Stimulated activated naive CD8-positive, alpha-beta T cell treated with anti-CD3 and anti-CD28 coated beads, Interleukin-15, Interleukin-2, amounts not matched to agents 100 ng/mL and 50 ng/mL, for 24 hours (primary cell): ENCODE results near the gene ERICH4.
A peak's percentile ranks its signal among the peaks of the same experiment; 100 is the strongest.

ENCODE experiments used
- H3K27ac Mint-ChIP-seq: one replicate; pipeline ENCODE4 v1.8.0; 2021; ENCODE audit warnings: mild to moderate bottlenecking, mixed read lengths
- H3K27me3 Mint-ChIP-seq: one replicate; pipeline ENCODE4 v1.8.0; 2021; ENCODE audit warnings: mixed read lengths
- H3K36me3 Mint-ChIP-seq: one replicate; pipeline ENCODE4 v1.8.0; 2021; ENCODE audit warnings: low read depth, mixed read lengths
- H3K4me1 Mint-ChIP-seq: one replicate; pipeline ENCODE4 v1.8.0; 2021; ENCODE audit warnings: low read depth, mixed read lengths
- H3K4me3 Mint-ChIP-seq: one replicate; pipeline ENCODE4 v1.8.0; 2021; ENCODE audit warnings: mild to moderate bottlenecking, mixed read lengths
- H3K9me3 Mint-ChIP-seq: one replicate; pipeline ENCODE4 v1.8.0; 2021; ENCODE audit warnings: mixed read lengths

Gene ERICH4

GRCh38 chr19:41436674-41436951, 6.3 kb upstream of the ERICH4 start:
- Mint-ChIP-seq H3K27ac (peak overlapping the region; percentile 24), H3K4me3 (no peak overlapping the region), H3K4me1 (peaks cover 11% of the 10 kb centered on the region), H3K9me3 (no peaks in the 10 kb centered on the region), H3K36me3 (peaks cover 32% of the 10 kb centered on the region), H3K27me3 (no peaks in the 10 kb centered on the region)

GRCh38 chr19:41437944-41438574, 4.9 kb upstream of the ERICH4 start:
- Mint-ChIP-seq H3K4me3 (no peak overlapping the region), H3K27me3 (no peaks in the 10 kb centered on the region), H3K36me3 (peaks cover 22% of the 10 kb centered on the region), H3K27ac (peak overlapping the region; percentile 65), H3K4me1 (peaks cover 11% of the 10 kb centered on the region), H3K9me3 (no peaks in the 10 kb centered on the region)

GRCh38 chr19:41439441-41440222, 3.3 kb upstream of the ERICH4 start, which contains the start of gene DMAC2:
TSS of gene DMAC2 (minus strand) at chr19:41439912. CDS start at chr19:41439899, 13 bp downstream.
- no peaks in the 10 kb centered on the region for H3K27me3 Mint-ChIP-seq
- H3K27ac Mint-ChIP-seq, result peak within 1 kb of the TSS; percentile 75
- H3K4me3 Mint-ChIP-seq, result no peak within 1 kb of the TSS

GRCh38 chr19:41441321-41441945, 1.5 kb upstream of the ERICH4 start:
- no peak overlapping the region for H3K27ac Mint-ChIP-seq
- no peaks in the 10 kb centered on the region for H3K9me3 Mint-ChIP-seq
- H3K4me1 Mint-ChIP-seq, result peaks cover 11% of the 10 kb centered on the region
- peaks cover 2% of the 10 kb centered on the region for H3K27me3 Mint-ChIP-seq
- H3K36me3 Mint-ChIP-seq, result peaks cover 16% of the 10 kb centered on the region
- H3K4me3 Mint-ChIP-seq, result no peak overlapping the region

More at GRCh38 chr19:41439441-41440222, 3.3 kb upstream of the ERICH4 start, which contains the start of gene DMAC2:
- H3K9me3 Mint-ChIP-seq, result no peaks in the 10 kb centered on the region
- peaks cover 17% of the 10 kb centered on the region for H3K36me3 Mint-ChIP-seq
- H3K4me1 Mint-ChIP-seq, result peaks cover 11% of the 10 kb centered on the region

DNA sequence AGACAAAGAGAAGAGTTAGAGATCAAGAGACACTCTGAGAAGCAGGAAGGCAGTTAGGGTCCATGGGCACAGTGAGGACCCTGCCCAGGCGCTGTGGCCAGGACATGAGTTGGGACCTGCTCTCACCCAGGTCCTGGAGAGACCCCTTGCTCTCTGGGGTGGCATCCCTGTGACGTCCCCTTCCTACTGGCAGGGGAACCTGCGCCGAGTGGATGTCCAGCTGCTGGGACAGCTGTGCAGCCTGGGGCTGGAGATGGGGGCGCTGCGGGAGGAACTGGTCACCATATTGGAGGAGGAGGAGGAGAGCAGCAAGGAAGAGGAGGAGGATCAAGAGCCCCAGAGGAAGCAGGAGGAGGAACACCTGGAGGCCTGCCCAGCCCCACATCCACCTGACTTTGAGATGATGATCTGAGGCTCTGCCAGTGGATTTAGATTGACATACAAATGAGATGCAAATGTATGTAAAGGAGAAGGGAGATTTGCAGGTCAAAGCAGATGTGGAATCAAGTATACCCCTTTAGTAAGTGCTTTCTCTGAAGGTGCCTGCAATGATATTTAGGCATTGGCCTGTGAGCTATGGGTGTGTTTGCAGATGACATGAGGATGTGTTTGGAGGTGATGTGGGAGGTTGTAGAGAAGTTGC, 978 bp downstream of the ERICH4 start:
- Mint-ChIP-seq H3K36me3 (no peaks in the 10 kb centered on the region), H3K27me3 (peaks cover 11% of the 10 kb centered on the region), H3K4me1 (peaks cover 4% of the 10 kb centered on the region), H3K4me3 (no peak overlapping the region), H3K9me3 (no peaks in the 10 kb centered on the region), H3K27ac (no peak overlapping the region)

- H3K27me3 Mint-ChIP-seq, result peaks cover 11% of the 10 kb centered on the region
Measured at GRCh38 chr19:41445575-41445974, 2.6 kb downstream of the ERICH4 start.

DNA sequence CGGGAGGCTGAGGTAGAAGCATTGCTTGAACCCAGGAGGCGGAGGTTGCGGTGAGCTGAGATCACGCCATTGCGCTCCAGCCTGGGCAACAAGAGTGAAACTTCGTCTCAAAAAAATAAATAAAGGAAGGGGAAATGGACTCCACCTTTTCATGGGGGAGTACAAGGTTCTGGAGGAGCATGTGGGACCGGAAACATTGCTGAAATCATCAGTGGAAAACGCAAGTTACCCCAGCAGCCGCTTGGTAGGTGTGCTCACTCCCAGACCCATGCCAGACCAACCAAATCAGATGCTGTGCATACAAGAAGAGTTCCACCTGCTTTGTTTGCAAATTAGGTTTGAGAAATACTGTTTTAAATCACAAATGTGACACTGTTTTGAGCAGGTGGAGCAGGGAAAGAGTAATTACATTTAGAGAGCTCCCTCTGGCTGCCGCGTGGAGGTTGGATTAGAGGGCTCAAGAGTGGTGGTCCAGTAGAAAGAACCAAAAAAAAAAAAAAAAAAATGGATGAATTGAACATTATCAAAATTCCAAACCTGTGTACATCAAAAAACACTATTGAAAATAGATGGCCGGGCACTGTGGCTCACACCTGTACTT, 4.9 kb downstream of the ERICH4 start:
- Mint-ChIP-seq H3K36me3 (no peaks in the 10 kb centered on the region), H3K27me3 (peaks cover 11% of the 10 kb centered on the region), H3K9me3 (no peaks in the 10 kb centered on the region), H3K4me3 (peak overlapping the region; percentile 10), H3K4me1 (peaks cover 4% of the 10 kb centered on the region), H3K27ac (no peak overlapping the region)

More at GRCh38 chr19:41445575-41445974, 2.6 kb downstream of the ERICH4 start:
- H3K9me3 Mint-ChIP-seq, result no peaks in the 10 kb centered on the region
- no peak overlapping the region for H3K27ac Mint-ChIP-seq
- no peak overlapping the region for H3K4me3 Mint-ChIP-seq
- H3K36me3 Mint-ChIP-seq, result no peaks in the 10 kb centered on the region
- peaks cover 4% of the 10 kb centered on the region for H3K4me1 Mint-ChIP-seq

GRCh38 chr19:41449079-41449864, 6.3 kb downstream of the ERICH4 start:
- Mint-ChIP-seq H3K4me3 (peak overlapping the region; percentile 72), H3K4me1 (peaks cover 4% of the 10 kb centered on the region), H3K9me3 (no peaks in the 10 kb centered on the region), H3K36me3 (no peaks in the 10 kb centered on the region), H3K27ac (peak overlapping the region; percentile 49), H3K27me3 (peaks cover 11% of the 10 kb centered on the region)

DNA sequence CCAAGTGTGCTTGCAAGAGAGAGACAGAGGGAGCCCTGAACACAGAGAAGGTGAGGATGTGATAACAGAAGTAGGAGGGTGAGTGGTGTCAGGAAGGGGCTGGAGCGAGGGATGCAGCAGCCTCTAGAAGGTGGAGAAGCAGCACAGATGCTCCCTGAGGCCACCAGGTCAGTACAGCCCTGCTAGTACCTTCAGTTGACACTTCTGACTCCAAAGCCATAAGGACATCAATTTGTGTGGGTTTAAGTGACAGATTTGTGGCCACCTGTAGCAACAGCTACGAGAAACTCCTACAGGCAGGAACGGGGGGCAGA, 6.9 kb downstream of the ERICH4 start:
- Mint-ChIP-seq H3K36me3 (no peaks in the 10 kb centered on the region), H3K27ac (no peak overlapping the region), H3K27me3 (peaks cover 11% of the 10 kb centered on the region), H3K4me3 (no peak overlapping the region), H3K9me3 (no peaks in the 10 kb centered on the region), H3K4me1 (peaks cover 4% of the 10 kb centered on the region)

DNA sequence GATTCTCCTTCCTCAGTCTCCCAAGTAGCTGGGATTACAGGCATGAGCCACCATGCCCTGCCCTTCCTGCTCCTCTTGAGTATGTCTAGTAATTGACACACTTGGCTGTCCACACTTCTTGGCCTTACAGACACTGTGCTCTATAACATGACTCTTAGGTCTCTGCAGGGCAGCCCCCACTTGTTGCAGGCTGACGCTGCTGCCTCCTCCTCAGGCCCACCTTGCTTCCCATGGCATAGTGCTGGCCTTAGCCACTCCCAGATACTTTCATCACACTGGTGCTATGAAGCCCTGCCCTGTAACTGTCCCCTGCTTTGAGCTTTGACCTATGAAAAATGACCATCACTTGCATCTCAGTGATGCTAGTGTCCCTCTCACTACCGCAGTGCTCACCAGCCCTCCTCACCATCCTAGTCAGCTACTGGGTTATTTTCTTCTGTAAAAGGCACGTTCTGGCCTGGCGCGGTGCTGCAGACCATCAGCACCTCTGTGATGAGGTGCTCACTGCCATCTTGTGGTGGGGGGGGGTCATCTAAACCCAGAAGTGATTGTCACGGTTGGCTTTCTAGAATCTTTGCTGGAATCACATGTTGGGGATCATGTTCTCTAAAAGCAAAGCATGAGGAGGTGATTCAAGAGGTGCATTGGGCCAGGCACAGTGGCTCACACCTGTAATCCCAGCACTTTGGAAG, 9.8 kb downstream of the ERICH4 start:
- Mint-ChIP-seq H3K36me3 (no peaks in the 10 kb centered on the region), H3K4me1 (peaks cover 19% of the 10 kb centered on the region), H3K4me3 (no peak overlapping the region), H3K27ac (no peak overlapping the region), H3K27me3 (peaks cover 7% of the 10 kb centered on the region), H3K9me3 (no peaks in the 10 kb centered on the region)

DNA sequence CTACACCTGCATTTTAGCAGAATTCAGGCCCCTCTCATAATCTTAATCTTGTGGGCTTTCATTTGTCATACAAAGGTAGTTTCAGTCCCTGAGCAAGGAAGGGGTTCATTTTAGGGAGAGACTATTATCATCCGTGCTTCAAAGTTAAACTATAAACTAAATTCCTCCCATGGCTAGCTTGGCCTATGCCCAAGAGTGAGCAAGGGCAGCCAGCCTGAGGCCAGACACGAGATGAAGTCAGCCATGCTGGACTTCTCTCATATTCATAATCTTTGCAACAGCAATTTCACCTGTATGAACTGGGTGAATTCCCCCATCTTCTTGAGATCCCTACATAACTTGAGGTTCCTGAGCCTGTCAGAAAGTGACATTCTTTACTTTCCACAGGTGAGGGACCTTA, 13.0 kb downstream of the ERICH4 start:
- Mint-ChIP-seq H3K36me3 (no peaks in the 10 kb centered on the region), H3K4me1 (peaks cover 18% of the 10 kb centered on the region), H3K9me3 (no peaks in the 10 kb centered on the region), H3K27ac (no peak overlapping the region), H3K4me3 (no peak overlapping the region), H3K27me3 (peaks cover 6% of the 10 kb centered on the region)

DNA sequence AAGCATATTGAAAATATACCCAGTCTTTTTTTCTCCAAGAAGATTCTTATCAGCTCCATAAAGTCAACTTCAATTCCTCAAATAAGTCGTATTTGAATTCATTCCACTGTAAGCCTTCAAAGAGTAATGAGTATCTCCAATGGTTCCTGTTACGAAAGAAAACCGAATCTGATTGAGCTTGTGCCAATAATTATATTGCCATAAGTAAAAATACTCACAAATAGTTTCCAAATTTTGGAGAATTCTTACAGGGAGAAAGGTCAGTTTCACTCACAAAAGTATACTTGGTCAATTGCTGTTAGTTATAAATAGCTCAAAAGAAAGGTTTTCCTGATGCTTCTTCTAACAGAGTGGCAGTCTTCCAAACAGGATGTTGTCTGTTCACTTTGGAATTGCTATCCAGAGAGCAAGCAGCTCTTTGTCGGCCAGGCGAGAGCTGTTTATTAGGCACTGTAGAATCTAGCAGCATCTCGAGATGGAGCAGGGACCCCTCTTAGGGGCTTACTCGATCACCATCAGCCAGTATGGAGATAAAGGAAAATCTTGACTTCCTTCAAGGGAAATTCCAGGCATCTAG, 13.5 kb downstream of the ERICH4 start:
- Mint-ChIP-seq H3K27me3 (peaks cover 8% of the 10 kb centered on the region), H3K9me3 (no peaks in the 10 kb centered on the region), H3K27ac (no peak overlapping the region), H3K4me1 (peaks cover 18% of the 10 kb centered on the region), H3K36me3 (no peaks in the 10 kb centered on the region), H3K4me3 (no peak overlapping the region)

DNA sequence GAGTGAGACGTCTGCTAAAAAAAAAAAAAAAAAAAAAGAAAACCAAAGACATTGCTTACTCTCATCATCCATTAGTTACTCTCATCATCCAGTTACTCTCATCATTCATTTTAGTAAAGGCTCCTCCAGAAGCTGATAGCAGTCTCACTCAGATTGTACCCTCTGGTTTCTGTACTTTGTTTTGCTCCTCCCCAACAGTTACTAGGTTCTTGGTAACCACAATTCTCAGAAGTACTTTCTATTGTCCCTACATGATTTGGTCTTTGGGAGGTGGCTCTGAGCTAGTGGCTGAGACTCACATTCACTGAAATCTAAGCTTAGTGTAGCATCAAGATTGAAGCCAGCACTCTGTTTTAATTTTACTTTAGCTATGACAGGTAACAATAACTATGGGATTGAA, 14.3 kb downstream of the ERICH4 start:
- H3K27me3 Mint-ChIP-seq, result peaks cover 8% of the 10 kb centered on the region
- H3K36me3 Mint-ChIP-seq, result no peaks in the 10 kb centered on the region
- no peak overlapping the region for H3K27ac Mint-ChIP-seq
- H3K4me1 Mint-ChIP-seq, result peaks cover 18% of the 10 kb centered on the region
- H3K4me3 Mint-ChIP-seq, result no peak overlapping the region
- H3K9me3 Mint-ChIP-seq, result no peaks in the 10 kb centered on the region
